SK-N-SH treated with all-trans-retinoic acid at 6 μM for 48 hours (cell line): ENCODE data around the gene SFT2D3.

Experiments used
- ARNTL ChIP-seq: fragments of 450-650 bp; formaldehyde crosslinking; IDR thresholded peaks from 2 replicates; pipeline ENCODE4 v1.5.0; 2020; ENCODE audit warnings: low read depth, mild to moderate bottlenecking, moderate library complexity, borderline replicate concordance
- CREB5 ChIP-seq: fragments of 250-450 bp; sonication (Bioruptor Pico); IDR thresholded peaks from 2 replicates; pipeline ENCODE4 v1.5.1; 2020; ENCODE audit warnings: low read depth, mild to moderate bottlenecking, moderate library complexity
- CSRNP3 ChIP-seq: fragments of 250-450 bp; sonication (Bioruptor Pico); IDR thresholded peaks from 2 replicates; pipeline ENCODE4 v1.5.1; 2021; ENCODE audit warnings: mild to moderate bottlenecking, moderate library complexity
- ESRRG ChIP-seq: fragments of 250-450 bp; sonication (Bioruptor Pico); IDR thresholded peaks from 2 replicates; pipeline ENCODE4 v1.6.1; 2021; ENCODE audit warnings: mild to moderate bottlenecking
- OSR1 ChIP-seq: fragments of 250-450 bp; sonication (Bioruptor Pico); IDR thresholded peaks from 2 replicates; pipeline ENCODE4 v1.8.0; 2022; ENCODE audit warnings: moderate library complexity, mild to moderate bottlenecking, inconsistent platforms
- PATZ1 ChIP-seq: fragments of 250-450 bp; sonication (Bioruptor Pico); IDR thresholded peaks from 2 replicates; pipeline ENCODE4 v1.8.0; 2020; ENCODE audit warnings: mild to moderate bottlenecking, moderate library complexity, borderline replicate concordance
- TCF4 ChIP-seq: fragments of 250-450 bp; sonication (Bioruptor Pico); IDR thresholded peaks from 2 replicates; pipeline ENCODE4 v1.8.0; 2021; ENCODE audit warnings: mild to moderate bottlenecking, moderate library complexity, borderline replicate concordance
- ZFP3 ChIP-seq: fragments of 250-450 bp; sonication (Bioruptor Pico); IDR thresholded peaks from 2 replicates; pipeline ENCODE4 v1.5.0; 2020; ENCODE audit warnings: mild to moderate bottlenecking, moderate library complexity
- ZNF565 ChIP-seq: fragments of 450-650 bp; formaldehyde crosslinking; conservative IDR thresholded peaks from 2 replicates; pipeline ENCODE4 v1.5.0; 2020; ENCODE audit warnings: low read depth, mild to moderate bottlenecking, moderate library complexity
- ZNF70 ChIP-seq: fragments of 450-650 bp; formaldehyde crosslinking; IDR thresholded peaks from 2 replicates; pipeline ENCODE4 v1.5.0; 2020; ENCODE audit warnings: mild to moderate bottlenecking, moderate library complexity

- TF ChIP-seq ARNTL (CRISPR knock-in tag) (no peak), CREB5 (CRISPR knock-in tag) (no peak), PATZ1 (no peak), ESRRG (CRISPR knock-in tag) (no peak), ZNF70 (CRISPR knock-in tag) (no peak), ZFP3 (CRISPR knock-in tag) (no peak), ZNF565 (no peak), OSR1 (CRISPR knock-in tag) (no peak), CSRNP3 (CRISPR knock-in tag) (no peak), TCF4 (CRISPR knock-in tag) (no peak)
Measured at GRCh38 chr2:127735044-127735443, 33.7 kb downstream of the SFT2D3 start.
